ENCODE results near the gene GLUD2. TPM values are rescaled to one million over a fixed set of nuclear protein-coding genes. Genes with fewer than 3 reads are reported as not detected.
"Not testable (repeated sequence)": the region's sequence is repeated elsewhere in the genome, so short reads cannot be mapped to it uniquely, and the experiment has no call there.

GLUD2 gene
- total RNA-seq, 4 donors from 2014 or later, result 1.1 to 2.2 (median 1.7) TPM

- no peak overlapping the region for H3K4me3 ChIP-seq
- no peaks in the 10 kb centered on the region for H3K27me3 ChIP-seq
- no peak overlapping the region for H3K27ac ChIP-seq
- H3K36me3 ChIP-seq, result no peaks in the 10 kb centered on the region
- 72 to 80% methylated on average over 1 to 2 of the region's 2 CpGs for WGBS, 2 donors (ENCODE audit: low coverage in 1 of 2)
- H3K4me1 ChIP-seq, result no peaks in the 10 kb centered on the region
- H3K9me3 ChIP-seq, result no peaks in the 10 kb centered on the region
- no peak for ATAC-seq
- TF ChIP-seq CTCF (IDR thresholded peaks at IDR 0.05) (no peak), POLR2A (IDR thresholded peaks at IDR 0.05) (no peak), POLR2AphosphoS5 (IDR thresholded peaks at IDR 0.05) (no peak), EP300 (IDR thresholded peaks at IDR 0.05) (no peak)
Observed at GRCh38 chrX:121052122-121052521, 4.7 kb downstream of the GLUD2 start.

- 90 to 95% methylated on average over 3 of the region's 3 CpGs for WGBS, 2 donors (ENCODE audit: low coverage in 1 of 2)
- no peak for TF ChIP-seq POLR2AphosphoS5 (IDR thresholded peaks at IDR 0.05)
- no peak for TF ChIP-seq CTCF (IDR thresholded peaks at IDR 0.05)
- no peak for TF ChIP-seq EP300 (IDR thresholded peaks at IDR 0.05)
- TF ChIP-seq POLR2A (IDR thresholded peaks at IDR 0.05), result no peak
- H3K4me1 ChIP-seq, result no peaks in the 10 kb centered on the region
- H3K4me3 ChIP-seq, result no peak overlapping the region
- H3K27me3 ChIP-seq, result no peaks in the 10 kb centered on the region
- H3K9me3 ChIP-seq, result no peaks in the 10 kb centered on the region
- H3K36me3 ChIP-seq, result no peaks in the 10 kb centered on the region
- no peak overlapping the region for H3K27ac ChIP-seq
- ATAC-seq, result no peak
Observed at GRCh38 chrX:121062289-121062688, 14.9 kb downstream of the GLUD2 start.

GRCh38 chrX:121064579-121064978 is 17.2 kb downstream of the GLUD2 start:
- TF ChIP-seq CTCF (IDR thresholded peaks at IDR 0.05) (no peak), POLR2AphosphoS5 (IDR thresholded peaks at IDR 0.05) (no peak), EP300 (IDR thresholded peaks at IDR 0.05) (no peak)
- Histone ChIP-seq H3K27ac (no peak overlapping the region), H3K36me3 (no peaks in the 10 kb centered on the region), H3K9me3 (no peaks in the 10 kb centered on the region), H3K4me1 (no peaks in the 10 kb centered on the region), H3K4me3 (no peak overlapping the region), H3K27me3 (no peaks in the 10 kb centered on the region)
- no peak for ATAC-seq
- WGBS, 2 donors (ENCODE audit: low coverage in 1 of 2), result 74 to 96% methylated on average over 2 to 4 of the region's 6 CpGs

GRCh38 chrX:121084247-121084646 is 36.8 kb downstream of the GLUD2 start:
- H3K27ac ChIP-seq, H3K4me3 ChIP-seq, H3K36me3 ChIP-seq, H3K27me3 ChIP-seq, ATAC-seq, H3K9me3 ChIP-seq, H3K4me1 ChIP-seq: not testable (repeated sequence)
- WGBS, 2 donors (ENCODE audit: low coverage in 1 of 2), result 30 to 80% methylated on average over 1 to 2 of the region's 2 CpGs

- H3K4me1 ChIP-seq, result no peaks in the 10 kb centered on the region
- H3K27ac ChIP-seq, result no peak overlapping the region
- 79 to 88% methylated on average over 2 to 3 of the region's 3 CpGs for WGBS, 2 donors (ENCODE audit: low coverage in 1 of 2)
- ATAC-seq, result no peak
- H3K27me3 ChIP-seq, result no peaks in the 10 kb centered on the region
- no peaks in the 10 kb centered on the region for H3K36me3 ChIP-seq
- H3K4me3 ChIP-seq, result no peak overlapping the region
- TF ChIP-seq CTCF (IDR thresholded peaks at IDR 0.05) (no peak), POLR2A (IDR thresholded peaks at IDR 0.05) (no peak), EP300 (IDR thresholded peaks at IDR 0.05) (no peak), POLR2AphosphoS5 (IDR thresholded peaks at IDR 0.05) (no peak)
- no peaks in the 10 kb centered on the region for H3K9me3 ChIP-seq
Observed at GRCh38 chrX:121084903-121085611, 37.6 kb downstream of the GLUD2 start.

Measured in gastroesophageal sphincter (tissue), 4 donors.